Measurements from ENCODE around the gene GORASP2.

GORASP2 gene

GRCh38 chr2:170923799-170924198 is 5.3 kb upstream of the GORASP2 start:
- no peak for DNase-seq (ENCODE audit: low read depth in 2 of 2)

- no peak for DNase-seq (ENCODE audit: low read depth in 2 of 2)
These were observed 4.1 kb upstream of the GORASP2 start for GRCh38 chr2:170924969-170925368.

- no peak for DNase-seq (ENCODE audit: low read depth in 2 of 2)
These were observed 3.1 kb upstream of the GORASP2 start for GRCh38 chr2:170925923-170926322.

- DNase-seq (ENCODE audit: low read depth in 2 of 2) = no peak
These were observed 2.2 kb upstream of the GORASP2 start for GRCh38 chr2:170926743-170927297.

GRCh38 chr2:170928036-170928823 is 823 bp upstream of the GORASP2 start:
- no peak for DNase-seq (ENCODE audit: low read depth in 2 of 2)

DNA sequence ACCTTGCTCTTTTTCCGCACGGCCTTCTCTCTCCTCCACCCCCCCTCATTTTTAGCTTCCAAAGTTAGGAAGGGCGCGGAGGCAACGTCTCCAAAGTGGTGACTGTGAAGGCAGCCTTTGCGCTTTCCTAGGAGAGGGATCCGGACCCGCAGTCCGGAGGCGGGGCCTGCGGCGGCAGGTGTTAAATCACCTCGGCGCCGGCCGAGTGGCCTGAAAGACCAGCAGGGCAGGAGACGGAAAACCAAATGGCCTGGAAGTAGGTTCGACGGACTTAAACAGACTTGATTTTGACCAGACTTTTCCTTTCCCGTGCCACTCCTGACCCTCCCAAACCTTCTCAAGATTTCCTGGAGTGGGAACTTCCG is 615 bp downstream of the GORASP2 start:
- DNase-seq (ENCODE audit: low read depth in 2 of 2) = no peak

DNA sequence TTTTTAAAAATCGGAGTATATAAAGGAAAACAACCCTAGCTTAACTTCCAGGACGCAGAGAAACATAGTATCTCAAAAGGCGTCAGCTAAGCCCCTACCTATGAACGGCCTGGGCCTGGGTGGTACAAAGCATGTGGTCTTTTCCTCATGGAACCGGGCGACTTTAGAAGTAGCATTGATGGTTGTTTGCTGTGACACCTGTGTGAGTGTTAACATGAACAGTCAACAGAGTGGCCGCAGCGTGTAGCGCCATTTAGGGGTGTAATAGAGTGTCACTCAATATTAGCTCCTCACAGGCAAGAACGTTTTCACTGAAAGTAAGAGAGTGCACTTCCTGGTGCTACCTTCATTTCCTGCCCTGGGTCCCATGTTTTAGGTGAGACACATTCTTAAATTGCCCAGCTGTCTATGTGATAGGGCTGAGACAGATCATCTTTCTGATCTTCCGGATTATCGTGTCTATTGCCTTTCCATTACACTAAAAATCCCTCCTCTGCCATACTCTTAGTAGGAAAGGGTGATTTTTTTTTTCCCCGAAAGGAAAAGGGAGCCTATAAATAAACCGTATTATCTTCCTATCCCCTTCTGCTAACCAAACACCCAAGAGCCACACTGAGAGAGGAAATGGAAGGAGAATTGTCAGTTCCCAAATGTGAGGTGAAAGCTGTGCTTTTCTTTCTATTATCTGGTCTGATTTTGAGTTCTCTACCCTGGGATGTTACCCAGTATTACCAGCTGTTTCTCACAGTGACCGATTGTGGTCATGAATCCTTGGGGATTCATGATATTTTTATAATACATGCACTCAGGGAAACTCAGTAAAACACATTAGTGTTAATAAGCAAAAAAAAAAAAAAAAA is 1.3 kb downstream of the GORASP2 start:
- no peak for DNase-seq (ENCODE audit: low read depth in 2 of 2)

DNA sequence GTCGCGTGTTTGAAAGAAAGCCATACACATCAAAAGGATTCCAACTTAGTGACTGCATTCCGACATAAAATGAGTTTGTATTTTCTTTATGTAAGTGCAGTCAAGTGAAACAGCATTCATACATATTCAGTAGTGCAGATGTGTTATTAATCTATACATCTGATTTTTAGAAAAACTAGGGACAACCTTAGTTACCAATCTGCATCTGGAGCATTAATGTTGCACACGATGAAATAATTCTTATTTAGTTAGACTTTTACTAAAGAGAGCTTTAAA is 1.9 kb downstream of the GORASP2 start:
- no peak for DNase-seq (ENCODE audit: low read depth in 2 of 2)

DNA sequence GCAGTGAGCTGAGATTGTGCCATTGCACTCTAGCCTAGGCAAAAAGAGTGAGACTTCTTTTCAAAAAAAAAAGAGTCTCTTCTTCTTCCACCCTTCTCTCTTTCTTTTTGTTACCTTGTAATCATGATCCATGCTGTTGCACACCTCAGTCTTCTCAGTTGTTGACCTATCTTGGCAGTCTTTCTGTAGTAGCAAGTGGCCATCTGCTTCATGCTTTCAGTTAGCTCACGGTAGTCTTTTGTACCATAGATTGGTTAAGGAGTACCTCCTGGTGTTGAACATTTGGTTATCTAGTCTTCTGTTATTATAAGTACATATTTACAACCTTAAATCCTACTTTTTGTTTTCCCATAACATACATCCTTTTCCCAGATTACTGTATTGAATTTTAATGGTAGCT is 3.1 kb downstream of the GORASP2 start:
- no peak for DNase-seq (ENCODE audit: low read depth in 2 of 2)

DNA sequence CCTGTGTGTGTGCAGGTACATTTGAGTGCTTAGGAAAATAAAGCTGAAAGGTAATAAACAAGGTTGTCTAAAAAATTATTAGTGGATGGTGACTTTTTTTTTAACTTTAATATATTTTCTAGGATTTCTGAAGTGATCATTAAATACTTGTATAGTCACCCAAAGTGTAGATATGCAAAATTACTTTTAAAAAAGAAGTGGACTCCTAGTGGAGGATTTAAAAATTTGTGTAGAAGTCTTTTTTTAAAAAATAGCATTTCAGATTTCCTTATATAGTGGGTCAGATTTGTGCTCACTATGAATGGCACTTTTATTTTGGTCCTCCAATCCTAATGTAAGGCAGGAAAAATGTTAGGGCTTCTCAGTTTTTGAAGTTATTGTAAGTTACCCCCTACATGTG is 3.9 kb downstream of the GORASP2 start:
- no peak for DNase-seq (ENCODE audit: low read depth in 2 of 2)

GRCh38 chr2:170937709-170938379 is 8.8 kb downstream of the GORASP2 start:
- no peak for DNase-seq (ENCODE audit: low read depth in 2 of 2)

DNA sequence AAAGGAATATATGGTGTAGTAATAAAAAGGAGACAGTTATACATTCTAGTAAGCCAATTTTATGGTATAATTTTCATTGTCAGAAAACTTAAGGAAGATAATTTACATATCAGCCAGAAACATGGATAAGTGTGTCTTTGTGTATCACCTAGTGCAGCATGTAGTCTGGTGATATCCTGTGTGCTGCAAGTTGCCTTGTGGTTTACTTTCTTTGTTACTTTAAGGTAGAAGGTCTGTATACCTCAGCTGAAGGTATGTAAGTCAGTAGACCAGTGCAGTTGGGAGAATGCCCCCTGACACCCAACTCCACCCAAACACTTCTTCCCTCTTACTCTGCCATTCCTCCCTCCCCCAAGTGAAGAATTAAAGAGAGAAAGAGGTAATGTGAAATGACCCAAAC is 11.0 kb downstream of the GORASP2 start:
- DNase-seq (ENCODE audit: low read depth in 2 of 2) = no peak

DNA sequence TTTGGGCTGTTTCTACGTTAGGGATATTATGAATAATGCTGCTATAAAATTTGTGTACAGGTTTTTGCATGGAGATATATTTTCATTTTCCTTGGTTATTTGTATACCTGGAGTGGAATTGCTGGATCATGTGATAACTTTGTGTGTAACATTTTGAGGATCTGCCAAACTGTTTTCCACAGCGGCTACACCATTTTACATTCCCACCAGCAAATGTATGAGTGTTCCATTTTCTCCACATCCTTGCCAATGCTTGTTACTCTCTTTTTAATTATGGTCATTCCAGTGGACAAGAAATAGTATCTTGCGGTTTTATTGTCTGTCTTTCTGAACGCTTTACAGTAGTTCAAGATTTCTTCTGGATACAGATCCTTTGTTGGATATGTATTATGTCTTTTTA is 13.6 kb downstream of the GORASP2 start:
- no peak for DNase-seq (ENCODE audit: low read depth in 2 of 2)

GRCh38 chr2:170943041-170943440 is 14.0 kb downstream of the GORASP2 start:
- DNase-seq (ENCODE audit: low read depth in 2 of 2) = no peak

DNA sequence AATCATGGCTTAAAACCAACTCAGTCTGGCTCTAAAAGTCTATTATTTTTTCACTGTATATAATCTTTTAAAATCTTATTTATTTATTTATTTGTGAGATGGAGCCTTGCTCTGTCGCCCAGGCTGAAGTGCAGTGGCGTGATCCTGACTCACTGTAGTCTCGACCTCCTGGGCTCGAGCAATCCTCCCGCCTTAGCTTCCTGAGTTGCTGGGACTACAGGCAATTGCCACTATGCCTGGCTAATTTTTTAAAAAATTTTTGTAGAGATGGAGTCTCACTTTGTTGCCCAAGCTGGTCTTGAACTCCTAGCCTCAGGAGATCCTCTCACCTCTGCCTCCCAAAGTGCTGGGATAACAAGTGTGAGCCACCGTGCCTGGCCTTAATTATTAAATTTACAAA is 14.5 kb downstream of the GORASP2 start:
- no peak for DNase-seq (ENCODE audit: low read depth in 2 of 2)

GRCh38 chr2:170944545-170944944 is 15.5 kb downstream of the GORASP2 start:
- DNase-seq (ENCODE audit: low read depth in 2 of 2) = no peak

GRCh38 chr2:170949415-170949814 is 20.4 kb downstream of the GORASP2 start:
- DNase-seq (ENCODE audit: low read depth in 2 of 2) = no peak

GRCh38 chr2:170950221-170950761 is 21.2 kb downstream of the GORASP2 start:
- DNase-seq (ENCODE audit: low read depth in 2 of 2) = no peak

DNA sequence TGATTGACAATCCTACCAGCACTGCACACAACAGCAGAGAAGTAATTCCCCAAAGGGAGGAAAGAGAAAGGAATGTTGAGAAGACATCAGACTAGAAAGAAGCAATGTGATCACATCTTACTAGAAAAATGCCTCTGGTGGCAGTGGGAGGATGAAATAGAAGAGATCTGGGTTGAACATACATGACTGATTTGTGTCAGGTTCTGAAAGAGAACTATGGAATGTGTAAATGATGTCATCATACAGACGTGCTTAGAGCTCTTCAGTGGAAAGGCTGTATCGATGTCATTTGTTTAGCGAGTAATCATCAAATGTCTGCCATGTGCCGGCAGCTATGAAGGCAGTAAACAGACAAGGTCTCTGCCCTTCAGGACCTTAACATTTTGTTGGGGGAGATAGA is 24.9 kb downstream of the GORASP2 start:
- DNase-seq (ENCODE audit: low read depth in 2 of 2) = no peak

DNA sequence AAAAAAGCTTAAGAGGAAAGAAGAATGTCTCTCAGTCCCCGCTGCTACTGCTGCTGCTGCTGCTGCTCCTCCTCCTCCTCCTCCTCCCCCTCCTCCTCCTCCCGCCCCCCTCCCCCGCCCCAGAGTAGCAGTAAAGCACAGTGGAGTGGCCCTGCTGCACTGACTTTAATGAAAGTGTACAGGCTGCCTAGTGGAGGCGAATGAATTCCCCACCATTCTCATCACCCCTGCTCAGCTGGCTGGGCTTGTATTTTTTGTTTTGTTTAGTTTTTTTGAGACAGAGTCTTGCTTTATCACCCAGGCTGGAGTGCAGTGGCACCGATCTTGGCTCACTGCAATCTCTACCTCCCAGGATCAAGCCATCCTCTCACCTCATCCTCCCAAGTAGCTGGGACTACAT is 34.3 kb downstream of the GORASP2 start:
- DNase-seq (ENCODE audit: low read depth in 2 of 2) = no peak

- no peak for DNase-seq (ENCODE audit: low read depth in 2 of 2)
These were observed 36.6 kb downstream of the GORASP2 start for GRCh38 chr2:170965446-170966225.

All from fibroblast of skin of left quadriceps (primary cell).